Coronary artery (tissue), 2 donors: Measurements from ENCODE around the gene FRAS1.
A peak's percentile ranks its signal among the peaks of the same experiment; 100 is the strongest.

Experiments used
- DNase-seq: peaks from one replicate; pipeline ENCODE4 v3.0.0-alpha.2; 2017; ENCODE audit warnings: low spot score
- H3K27ac ChIP-seq, 2 donors: fragments of 200-600 bp; sonication (generic); one replicate each; pipeline ENCODE4 v1.5.1; 2016 to 2019
- H3K4me3 ChIP-seq: fragments of 200-600 bp; sonication (generic); 2 replicates; pipeline ENCODE4 v1.5.1; 2016; ENCODE audit warnings: mild to moderate bottlenecking, moderate library complexity
- CTCF ChIP-seq: fragments of 200-600 bp; sonication (generic); IDR thresholded peaks from one replicate; pipeline ENCODE4 v1.5.1; 2019; ENCODE audit warnings: antibody characterized with exemption

FRAS1 gene

GRCh38 chr4:78058591-78059523, 1.7 kb downstream of the FRAS1 start:
- H3K4me3 ChIP-seq = peak overlapping the region; percentile 74
- H3K27ac ChIP-seq = peak overlapping the region; percentile 21 to 80
- no peak for TF ChIP-seq CTCF
- no peak for DNase-seq

GRCh38 chr4:78059524-78059889, 2.4 kb downstream of the FRAS1 start:
- Histone ChIP-seq H3K4me3 (peak overlapping the region; percentile 74), H3K27ac (no peak overlapping the region)
- TF ChIP-seq CTCF = peak; percentile 22
- no peak for DNase-seq

GRCh38 chr4:78059938-78060337, 2.8 kb downstream of the FRAS1 start:
- no peak overlapping the region for H3K4me3 ChIP-seq
- DNase-seq = no peak
- TF ChIP-seq CTCF = no peak
- no peak overlapping the region for H3K27ac ChIP-seq

GRCh38 chr4:78061939-78062570, 4.9 kb downstream of the FRAS1 start:
- DNase-seq = no peak
- no peak for TF ChIP-seq CTCF
- Histone ChIP-seq H3K4me3 (no peak overlapping the region), H3K27ac (no peak overlapping the region)

- TF ChIP-seq CTCF = no peak
- no peak overlapping the region for H3K4me3 ChIP-seq
Measured at GRCh38 chr4:78065508-78066192, 8.5 kb downstream of the FRAS1 start.

GRCh38 chr4:78068481-78068880, 11.4 kb downstream of the FRAS1 start:
- no peak for DNase-seq
- no peak for TF ChIP-seq CTCF
- Histone ChIP-seq H3K4me3 (no peak overlapping the region), H3K27ac (no peak overlapping the region)

More at GRCh38 chr4:78065508-78066192, 8.5 kb downstream of the FRAS1 start:
- DNase-seq = no peak
- no peak overlapping the region for H3K27ac ChIP-seq
